Panc1 (cell line): ENCODE data around the gene ZXDA.

Experiments
- POLR2AphosphoS5 ChIP-seq: IDR thresholded peaks from 2 replicates; pipeline ENCODE4 v1.6.1; 2012; ENCODE audit warnings: mild to moderate bottlenecking, low read depth, low read length, moderate library complexity
- SIN3A ChIP-seq: IDR thresholded peaks from 2 replicates; pipeline ENCODE4 v1.6.1; 2012; ENCODE audit warnings: low read depth, mild to moderate bottlenecking, low read length, moderate library complexity, borderline replicate concordance; ENCODE audit not compliant: insufficient read depth
- TCF7L2 ChIP-seq: IDR thresholded peaks from 2 replicates; pipeline ENCODE4 v1.6.1; 2011; ENCODE audit warnings: mild to moderate bottlenecking, low read depth, low read length, inconsistent platforms
- TF ChIP-seq, protein P1 (sequence below): fragments of 450-650 bp; IDR thresholded peaks from 2 replicates; pipeline ENCODE4 v1.5.1; 2017; ENCODE audit warnings: mild to moderate bottlenecking
- TF ChIP-seq, protein P2 (sequence below), 2 experiments: IDR thresholded peaks; 2 replicates each; pipeline ENCODE4 v1.6.1; 2011 to 2012; ENCODE audit warnings: low read depth in 2 of 2, control low read depth in 1 of 2, low read length in 1 of 2, mild to moderate bottlenecking in 1 of 2, moderate library complexity in 1 of 2; ENCODE audit not compliant: insufficient read depth in 1 of 2

DNA sequence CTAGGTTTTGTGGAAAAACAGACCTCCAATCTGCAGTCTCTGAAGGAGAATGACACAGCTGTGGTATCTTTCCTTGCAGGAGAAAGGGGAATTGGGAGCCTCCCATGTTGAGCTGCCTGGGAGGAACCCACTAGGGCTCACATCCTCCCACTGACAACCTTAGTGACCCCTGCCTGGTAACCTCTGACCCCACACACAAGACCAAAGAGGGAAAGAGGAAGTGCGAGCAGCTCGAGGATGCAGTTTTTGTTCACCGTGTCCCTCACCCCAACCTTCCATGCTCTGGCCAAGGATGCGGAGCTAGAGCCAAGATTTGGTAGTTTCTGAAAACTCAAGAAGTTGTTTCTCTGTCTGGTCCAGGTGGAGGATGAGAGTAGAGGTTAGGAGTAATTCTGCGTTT is 5.4 kb upstream of the ZXDA start:
- TF ChIP-seq, protein P1, sequence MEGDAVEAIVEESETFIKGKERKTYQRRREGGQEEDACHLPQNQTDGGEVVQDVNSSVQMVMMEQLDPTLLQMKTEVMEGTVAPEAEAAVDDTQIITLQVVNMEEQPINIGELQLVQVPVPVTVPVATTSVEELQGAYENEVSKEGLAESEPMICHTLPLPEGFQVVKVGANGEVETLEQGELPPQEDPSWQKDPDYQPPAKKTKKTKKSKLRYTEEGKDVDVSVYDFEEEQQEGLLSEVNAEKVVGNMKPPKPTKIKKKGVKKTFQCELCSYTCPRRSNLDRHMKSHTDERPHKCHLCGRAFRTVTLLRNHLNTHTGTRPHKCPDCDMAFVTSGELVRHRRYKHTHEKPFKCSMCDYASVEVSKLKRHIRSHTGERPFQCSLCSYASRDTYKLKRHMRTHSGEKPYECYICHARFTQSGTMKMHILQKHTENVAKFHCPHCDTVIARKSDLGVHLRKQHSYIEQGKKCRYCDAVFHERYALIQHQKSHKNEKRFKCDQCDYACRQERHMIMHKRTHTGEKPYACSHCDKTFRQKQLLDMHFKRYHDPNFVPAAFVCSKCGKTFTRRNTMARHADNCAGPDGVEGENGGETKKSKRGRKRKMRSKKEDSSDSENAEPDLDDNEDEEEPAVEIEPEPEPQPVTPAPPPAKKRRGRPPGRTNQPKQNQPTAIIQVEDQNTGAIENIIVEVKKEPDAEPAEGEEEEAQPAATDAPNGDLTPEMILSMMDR: no peak
- no peak for TF ChIP-seq SIN3A
- no peak for TF ChIP-seq TCF7L2
- no peak for TF ChIP-seq POLR2AphosphoS5
- TF ChIP-seq, protein P2, sequence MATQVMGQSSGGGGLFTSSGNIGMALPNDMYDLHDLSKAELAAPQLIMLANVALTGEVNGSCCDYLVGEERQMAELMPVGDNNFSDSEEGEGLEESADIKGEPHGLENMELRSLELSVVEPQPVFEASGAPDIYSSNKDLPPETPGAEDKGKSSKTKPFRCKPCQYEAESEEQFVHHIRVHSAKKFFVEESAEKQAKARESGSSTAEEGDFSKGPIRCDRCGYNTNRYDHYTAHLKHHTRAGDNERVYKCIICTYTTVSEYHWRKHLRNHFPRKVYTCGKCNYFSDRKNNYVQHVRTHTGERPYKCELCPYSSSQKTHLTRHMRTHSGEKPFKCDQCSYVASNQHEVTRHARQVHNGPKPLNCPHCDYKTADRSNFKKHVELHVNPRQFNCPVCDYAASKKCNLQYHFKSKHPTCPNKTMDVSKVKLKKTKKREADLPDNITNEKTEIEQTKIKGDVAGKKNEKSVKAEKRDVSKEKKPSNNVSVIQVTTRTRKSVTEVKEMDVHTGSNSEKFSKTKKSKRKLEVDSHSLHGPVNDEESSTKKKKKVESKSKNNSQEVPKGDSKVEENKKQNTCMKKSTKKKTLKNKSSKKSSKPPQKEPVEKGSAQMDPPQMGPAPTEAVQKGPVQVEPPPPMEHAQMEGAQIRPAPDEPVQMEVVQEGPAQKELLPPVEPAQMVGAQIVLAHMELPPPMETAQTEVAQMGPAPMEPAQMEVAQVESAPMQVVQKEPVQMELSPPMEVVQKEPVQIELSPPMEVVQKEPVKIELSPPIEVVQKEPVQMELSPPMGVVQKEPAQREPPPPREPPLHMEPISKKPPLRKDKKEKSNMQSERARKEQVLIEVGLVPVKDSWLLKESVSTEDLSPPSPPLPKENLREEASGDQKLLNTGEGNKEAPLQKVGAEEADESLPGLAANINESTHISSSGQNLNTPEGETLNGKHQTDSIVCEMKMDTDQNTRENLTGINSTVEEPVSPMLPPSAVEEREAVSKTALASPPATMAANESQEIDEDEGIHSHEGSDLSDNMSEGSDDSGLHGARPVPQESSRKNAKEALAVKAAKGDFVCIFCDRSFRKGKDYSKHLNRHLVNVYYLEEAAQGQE (IDR thresholded peaks at IDR 0.05; ENCODE audit: insufficient read depth in 1 of 2, low read depth in 2 of 2, low read length in 1 of 2): no peak
